GM20000 (cell line): ENCODE measurements around the gene GPATCH4.
"Not testable (repeated sequence)": the region's sequence is repeated elsewhere in the genome, so short reads cannot be mapped to it uniquely, and the experiment has no call there.

Experiments used
- DNase-seq: peaks from one replicate; pipeline ENCODE4 v3.0.0; 2012; ENCODE audit warnings: low spot score
- TF ChIP-seq, protein P1 (sequence below): IDR thresholded peaks from 2 replicates; pipeline ENCODE4 v1.5.1; 2012; ENCODE audit warnings: mild to moderate bottlenecking, control low read depth; ENCODE audit errors: extremely low read depth, missing control alignments

The GPATCH4 gene

DNA sequence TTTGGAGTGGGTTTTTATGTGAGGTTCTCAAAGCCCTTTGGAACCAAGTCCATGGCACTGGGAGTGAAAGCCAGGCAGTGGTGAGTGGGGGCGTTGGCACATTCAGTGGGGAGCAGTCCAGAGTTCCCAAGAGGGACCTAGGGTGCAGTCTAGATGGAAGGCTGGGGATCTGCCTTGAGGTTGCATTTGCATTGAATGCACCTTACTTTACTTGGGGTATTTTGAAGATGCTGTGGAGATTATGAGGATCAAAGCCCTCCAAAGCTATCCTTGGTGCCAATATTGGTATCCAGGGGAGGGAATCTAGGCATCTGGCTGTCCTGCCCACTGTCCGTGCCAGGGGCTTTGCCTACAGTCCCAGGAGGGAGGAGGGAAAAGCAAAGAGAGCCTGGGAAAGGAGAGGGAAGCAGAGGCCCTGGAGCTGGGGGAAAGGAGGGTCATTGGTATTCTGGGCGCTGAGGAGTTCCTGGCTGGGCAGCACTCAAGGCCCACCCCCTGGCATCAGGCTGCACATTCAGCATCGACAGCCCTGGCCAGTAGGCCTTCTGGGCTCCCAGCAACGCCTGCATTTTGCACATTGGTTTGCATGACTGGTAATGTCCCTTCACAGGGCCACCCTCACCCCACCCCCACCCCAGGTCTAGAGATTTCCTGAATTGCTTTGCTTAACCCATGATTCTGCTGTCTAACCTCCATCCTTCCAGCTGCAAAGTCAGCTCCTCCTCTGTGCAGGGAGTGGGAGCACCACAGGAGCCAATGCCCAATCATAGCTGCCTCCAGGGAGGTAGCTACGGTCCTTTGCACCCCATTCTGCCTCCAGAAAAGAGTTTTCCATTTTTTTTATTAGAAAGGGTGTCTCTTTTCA lies 39.8 kb upstream of the GPATCH4 start:
- TF ChIP-seq, protein P1, sequence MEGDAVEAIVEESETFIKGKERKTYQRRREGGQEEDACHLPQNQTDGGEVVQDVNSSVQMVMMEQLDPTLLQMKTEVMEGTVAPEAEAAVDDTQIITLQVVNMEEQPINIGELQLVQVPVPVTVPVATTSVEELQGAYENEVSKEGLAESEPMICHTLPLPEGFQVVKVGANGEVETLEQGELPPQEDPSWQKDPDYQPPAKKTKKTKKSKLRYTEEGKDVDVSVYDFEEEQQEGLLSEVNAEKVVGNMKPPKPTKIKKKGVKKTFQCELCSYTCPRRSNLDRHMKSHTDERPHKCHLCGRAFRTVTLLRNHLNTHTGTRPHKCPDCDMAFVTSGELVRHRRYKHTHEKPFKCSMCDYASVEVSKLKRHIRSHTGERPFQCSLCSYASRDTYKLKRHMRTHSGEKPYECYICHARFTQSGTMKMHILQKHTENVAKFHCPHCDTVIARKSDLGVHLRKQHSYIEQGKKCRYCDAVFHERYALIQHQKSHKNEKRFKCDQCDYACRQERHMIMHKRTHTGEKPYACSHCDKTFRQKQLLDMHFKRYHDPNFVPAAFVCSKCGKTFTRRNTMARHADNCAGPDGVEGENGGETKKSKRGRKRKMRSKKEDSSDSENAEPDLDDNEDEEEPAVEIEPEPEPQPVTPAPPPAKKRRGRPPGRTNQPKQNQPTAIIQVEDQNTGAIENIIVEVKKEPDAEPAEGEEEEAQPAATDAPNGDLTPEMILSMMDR, result no peak
- no peak for DNase-seq

GRCh38 chr1:156639601-156640101 lies 38.4 kb upstream of the GPATCH4 start:
- TF ChIP-seq, protein P1, result no peak
- DNase-seq, result no peak

GRCh38 chr1:156638189-156638985 lies 37.1 kb upstream of the GPATCH4 start:
- TF ChIP-seq, protein P1, result no peak
- no peak for DNase-seq

DNA sequence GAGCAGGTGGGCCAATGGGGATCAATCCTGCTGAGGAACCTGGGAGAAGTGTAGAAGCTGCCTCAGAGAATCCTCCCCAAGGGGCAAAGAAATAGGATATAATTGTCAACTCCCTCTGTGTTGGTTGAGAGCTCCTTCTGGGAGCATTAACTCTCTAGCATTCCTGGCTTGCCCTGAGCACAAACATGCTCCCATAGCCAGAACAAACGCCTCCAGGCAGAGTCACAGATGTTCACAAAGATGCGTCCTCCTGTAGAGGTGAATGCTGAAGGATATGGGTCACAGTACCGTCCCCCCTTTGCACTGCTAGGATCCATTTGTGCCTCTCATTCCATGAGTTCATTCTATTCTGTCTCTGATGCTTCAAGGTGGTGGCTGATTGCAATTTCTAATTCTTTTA lies 31.1 kb upstream of the GPATCH4 start:
- TF ChIP-seq, protein P1, result no peak

GRCh38 chr1:156631152-156631551 lies 29.9 kb upstream of the GPATCH4 start:
- not testable (repeated sequence) for DNase-seq

More for the DNA sequence above, 31.1 kb upstream of the GPATCH4 start:
- DNase-seq, result no peak

DNA sequence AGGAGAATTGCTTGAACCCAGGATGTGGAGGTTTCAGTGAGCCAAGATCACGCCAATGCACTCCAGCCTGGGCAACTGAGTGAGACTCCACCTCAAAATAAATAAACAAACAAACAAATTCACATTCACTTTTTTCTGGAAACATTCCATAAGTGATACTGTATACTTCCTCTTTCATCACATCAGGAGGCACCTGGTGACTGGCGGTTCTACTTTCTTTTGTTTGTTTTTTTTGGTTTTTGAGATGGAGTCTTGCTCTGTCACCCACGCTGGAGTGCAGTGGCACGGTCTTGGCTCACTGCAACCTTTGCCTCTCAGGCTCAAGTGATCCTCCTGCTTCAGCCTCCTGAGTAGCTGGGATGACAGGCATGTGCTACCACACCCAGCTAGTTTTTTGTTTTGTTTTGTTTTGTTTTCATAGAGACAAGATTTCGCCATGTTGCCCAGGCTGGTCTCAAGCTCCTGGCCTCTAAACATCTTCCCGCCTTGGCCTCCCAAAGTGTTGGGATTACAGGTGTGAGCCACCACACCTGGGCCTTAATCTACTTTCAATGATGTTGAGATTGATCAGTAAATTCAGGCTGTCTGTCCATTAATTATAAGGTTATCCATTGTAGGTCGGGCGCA lies 28.7 kb upstream of the GPATCH4 start:
- TF ChIP-seq, protein P1, result no peak

GRCh38 chr1:156627313-156627880 lies 26.1 kb upstream of the GPATCH4 start:
- peak; percentile 62 for DNase-seq

More for the DNA sequence above, 28.7 kb upstream of the GPATCH4 start:
- no peak for DNase-seq

More at GRCh38 chr1:156627313-156627880, 26.1 kb upstream of the GPATCH4 start:
- TF ChIP-seq, protein P1, result peak; percentile 78
